ENCODE results near the gene WSCD2. TPM values are rescaled to one million over a fixed set of nuclear protein-coding genes. Genes with fewer than 3 reads are reported as not detected.

WSCD2 gene
- total RNA-seq, 2 donors from 2014 or later: 0.15 to 0.74 TPM

DNA sequence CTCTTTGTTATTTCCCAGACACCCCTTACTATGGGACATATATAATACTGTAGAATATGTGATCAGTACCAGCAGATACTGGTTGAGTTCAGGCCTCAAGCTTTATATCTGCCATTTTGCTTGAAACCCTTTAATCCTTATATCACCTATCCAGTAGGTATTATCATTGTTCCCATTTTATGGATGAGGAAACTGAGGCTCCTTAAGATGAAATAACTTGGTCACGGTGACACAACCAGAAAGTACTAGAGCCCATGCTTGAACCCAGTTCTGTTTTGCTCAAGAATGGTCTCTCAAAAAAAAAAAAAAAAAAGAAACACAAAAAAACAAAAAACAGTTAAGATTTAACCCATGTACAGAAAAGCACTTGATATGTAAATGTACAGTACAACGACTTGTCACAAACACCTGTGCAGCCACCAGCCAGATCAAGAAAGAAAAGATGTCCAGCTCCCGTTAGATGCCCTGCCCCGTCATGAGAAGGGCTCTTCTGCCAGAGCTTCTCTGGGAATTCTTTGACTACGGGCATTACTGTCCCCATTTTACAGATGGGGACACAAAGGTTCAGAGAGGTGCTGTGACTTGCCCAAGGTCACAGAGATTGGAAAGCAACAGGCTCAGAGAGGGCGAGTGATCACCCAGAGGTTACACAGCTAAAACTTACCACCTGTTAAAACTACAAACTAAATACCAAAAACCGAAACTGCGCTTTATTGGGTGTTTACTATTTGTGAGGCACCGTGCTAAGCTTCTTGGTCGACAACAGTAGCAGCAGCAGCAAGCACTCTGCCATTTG is 669 bp upstream of the WSCD2 start:
- Histone ChIP-seq H3K9me3 (no peaks in the 10 kb centered on the region), H3K4me1 (no peaks in the 10 kb centered on the region), H3K4me3 (no peak overlapping the region), H3K27me3 (peaks cover 7% of the 10 kb centered on the region), H3K9ac (ENCODE audit: low read depth in 2 of 2, low read length in 2 of 2) (no peak overlapping the region), H3K27ac (no peak overlapping the region), H3K36me3 (no peaks in the 10 kb centered on the region)
- DNase-seq: no peak
- intact Hi-C loops (cut with DNase I): no loop called here
- TF ChIP-seq, protein P1, sequence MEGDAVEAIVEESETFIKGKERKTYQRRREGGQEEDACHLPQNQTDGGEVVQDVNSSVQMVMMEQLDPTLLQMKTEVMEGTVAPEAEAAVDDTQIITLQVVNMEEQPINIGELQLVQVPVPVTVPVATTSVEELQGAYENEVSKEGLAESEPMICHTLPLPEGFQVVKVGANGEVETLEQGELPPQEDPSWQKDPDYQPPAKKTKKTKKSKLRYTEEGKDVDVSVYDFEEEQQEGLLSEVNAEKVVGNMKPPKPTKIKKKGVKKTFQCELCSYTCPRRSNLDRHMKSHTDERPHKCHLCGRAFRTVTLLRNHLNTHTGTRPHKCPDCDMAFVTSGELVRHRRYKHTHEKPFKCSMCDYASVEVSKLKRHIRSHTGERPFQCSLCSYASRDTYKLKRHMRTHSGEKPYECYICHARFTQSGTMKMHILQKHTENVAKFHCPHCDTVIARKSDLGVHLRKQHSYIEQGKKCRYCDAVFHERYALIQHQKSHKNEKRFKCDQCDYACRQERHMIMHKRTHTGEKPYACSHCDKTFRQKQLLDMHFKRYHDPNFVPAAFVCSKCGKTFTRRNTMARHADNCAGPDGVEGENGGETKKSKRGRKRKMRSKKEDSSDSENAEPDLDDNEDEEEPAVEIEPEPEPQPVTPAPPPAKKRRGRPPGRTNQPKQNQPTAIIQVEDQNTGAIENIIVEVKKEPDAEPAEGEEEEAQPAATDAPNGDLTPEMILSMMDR (IDR thresholded peaks at IDR 0.05): no peak

DNA sequence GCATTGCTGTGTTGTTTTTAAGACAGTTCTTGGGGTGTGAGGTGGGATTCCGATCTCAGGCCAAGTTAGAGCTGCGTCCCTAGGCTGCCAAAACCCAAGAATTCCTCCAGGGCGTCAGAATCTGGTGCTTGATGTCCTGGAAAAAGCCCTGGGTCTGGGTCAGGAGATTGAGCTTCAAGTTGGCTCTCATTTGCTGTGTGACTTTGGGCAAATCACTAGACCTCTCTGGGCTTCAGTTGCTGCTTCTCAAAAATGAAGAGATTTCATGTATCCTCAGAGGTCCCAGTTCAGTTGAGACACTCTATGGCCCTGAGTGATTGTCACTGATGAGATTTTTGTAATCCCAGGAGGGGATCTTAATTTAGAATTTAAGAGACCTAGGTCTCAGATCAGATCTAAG is 1.9 kb downstream of the WSCD2 start:
- H3K4me3 ChIP-seq: no peak overlapping the region
- DNase-seq: no peak
- no peaks in the 10 kb centered on the region for H3K9me3 ChIP-seq
- TF ChIP-seq, protein P1 (IDR thresholded peaks at IDR 0.05): no peak
- no peaks in the 10 kb centered on the region for H3K36me3 ChIP-seq
- H3K9ac ChIP-seq (ENCODE audit: low read depth in 2 of 2, low read length in 2 of 2): no peak overlapping the region
- intact Hi-C loops (cut with DNase I): no loop called here
- no peak overlapping the region for H3K27ac ChIP-seq
- no peaks in the 10 kb centered on the region for H3K4me1 ChIP-seq
- H3K27me3 ChIP-seq: peaks cover 7% of the 10 kb centered on the region

- intact Hi-C loops (cut with DNase I): no loop called here
- TF ChIP-seq, protein P1 (IDR thresholded peaks at IDR 0.05): no peak
- no peaks in the 10 kb centered on the region for H3K9me3 ChIP-seq
- DNase-seq: no peak
- no peaks in the 10 kb centered on the region for H3K4me1 ChIP-seq
- no peak overlapping the region for H3K27ac ChIP-seq
- no peak overlapping the region for H3K4me3 ChIP-seq
- H3K36me3 ChIP-seq: no peaks in the 10 kb centered on the region
- no peak overlapping the region for H3K9ac ChIP-seq (ENCODE audit: low read depth in 2 of 2, low read length in 2 of 2)
- peaks cover 7% of the 10 kb centered on the region for H3K27me3 ChIP-seq
Observed at GRCh38 chr12:108131657-108132126, 2.6 kb downstream of the WSCD2 start.

DNA sequence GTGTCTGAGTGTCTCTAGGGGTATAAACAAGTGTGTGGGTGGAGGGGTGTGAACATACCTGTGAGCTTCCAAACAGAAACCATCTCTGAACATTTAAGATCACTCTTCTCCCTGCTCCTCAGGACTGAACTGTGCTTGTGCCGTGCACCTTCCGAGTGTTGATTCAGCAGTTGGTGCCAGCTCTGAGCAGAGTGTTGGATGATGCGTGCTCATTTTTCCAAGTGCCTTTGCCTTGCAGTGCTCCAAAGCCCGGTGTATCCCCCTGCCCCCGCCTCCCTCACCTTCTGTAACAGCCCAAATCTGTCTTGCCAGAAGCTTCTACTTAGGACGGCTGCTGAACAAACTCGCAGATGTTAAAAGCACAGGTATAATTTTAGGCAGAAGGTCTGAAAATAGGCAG is 4.4 kb downstream of the WSCD2 start:
- Histone ChIP-seq H3K36me3 (no peaks in the 10 kb centered on the region), H3K27me3 (peaks cover 7% of the 10 kb centered on the region), H3K9ac (ENCODE audit: low read depth in 2 of 2, low read length in 2 of 2) (no peak overlapping the region), H3K9me3 (no peaks in the 10 kb centered on the region), H3K4me1 (no peaks in the 10 kb centered on the region), H3K4me3 (no peak overlapping the region), H3K27ac (no peak overlapping the region)
- no peak for DNase-seq
- TF ChIP-seq, protein P1 (IDR thresholded peaks at IDR 0.05): no peak
- intact Hi-C loops (cut with DNase I): no loop called here

DNA sequence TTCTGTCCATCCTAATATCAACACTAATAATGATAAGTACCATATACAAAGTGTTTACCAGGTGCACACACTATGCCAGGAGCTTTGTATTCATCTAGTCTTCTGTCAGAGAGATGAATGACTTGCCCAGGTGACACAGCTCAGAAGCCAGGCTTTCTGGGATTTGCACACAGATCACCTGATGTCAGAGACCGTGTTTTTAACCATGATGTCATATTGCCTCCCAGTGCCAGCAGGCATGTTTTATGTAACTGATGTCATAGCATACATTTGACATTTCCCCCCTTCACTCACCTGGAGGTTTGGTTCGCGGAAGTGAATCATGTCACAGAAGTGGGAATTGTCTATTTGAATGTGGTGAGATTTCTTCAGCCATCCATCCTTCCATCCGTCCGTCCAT is 5.7 kb downstream of the WSCD2 start:
- no peak for DNase-seq
- Histone ChIP-seq H3K27ac (no peak overlapping the region), H3K4me3 (no peak overlapping the region), H3K27me3 (peaks cover 3% of the 10 kb centered on the region), H3K4me1 (no peaks in the 10 kb centered on the region), H3K36me3 (no peaks in the 10 kb centered on the region), H3K9ac (ENCODE audit: low read depth in 2 of 2, low read length in 2 of 2) (no peak overlapping the region), H3K9me3 (no peaks in the 10 kb centered on the region)
- TF ChIP-seq, protein P1 (IDR thresholded peaks at IDR 0.05): no peak
- intact Hi-C loops (cut with DNase I): no loop called here

Measured in colonic mucosa (tissue), 4 donors.